H1 (cell line): ENCODE results near the gene CDS2. TPM values are rescaled to one million over a fixed set of nuclear protein-coding genes. Genes with fewer than 3 reads are reported as not detected.

Experiments
- BACH1 ChIP-seq: IDR thresholded peaks from 2 replicates; pipeline ENCODE4 v1.6.1; 2012; ENCODE audit warnings: low read length, improper control_type of control experiment
- BCL11A ChIP-seq, 2 experiments: IDR thresholded peaks; one replicate each; pipeline ENCODE4 v1.6.1; 2011; ENCODE audit warnings: low read depth in 2 of 2, low read length in 2 of 2, mild to moderate bottlenecking in 2 of 2
- BRCA1 ChIP-seq: IDR thresholded peaks from 2 replicates; pipeline ENCODE4 v1.6.1; 2012; ENCODE audit warnings: low read depth, low read length, improper control_type of control experiment
- FOSL1 ChIP-seq: IDR thresholded peaks from 2 replicates; pipeline ENCODE4 v1.6.1; 2011; ENCODE audit warnings: mild to moderate bottlenecking, low read depth, low read length, moderate library complexity; ENCODE audit not compliant: insufficient read depth
- KDM4A ChIP-seq: IDR thresholded peaks from one replicate; pipeline ENCODE4 v1.7.1; 2012; ENCODE audit warnings: low read depth, mild to moderate bottlenecking, moderate library complexity, low read length, inconsistent platforms; ENCODE audit not compliant: severe bottlenecking
- NANOG ChIP-seq: IDR thresholded peaks from 2 replicates; pipeline ENCODE4 v1.6.1; 2011; ENCODE audit warnings: low read length, low read depth, mild to moderate bottlenecking, inconsistent platforms; ENCODE audit not compliant: insufficient read depth, poor library complexity, severe bottlenecking
- PHF8 ChIP-seq: fragments of 200-600 bp; sonication (generic); conservative IDR thresholded peaks from 2 replicates; pipeline ENCODE4 v1.7.1; 2012; ENCODE audit warnings: low read depth, mild to moderate bottlenecking, inconsistent platforms, low read length, moderate library complexity
- SP1 ChIP-seq: IDR thresholded peaks from 2 replicates; pipeline ENCODE4 v1.6.1; 2011; ENCODE audit warnings: low read depth, low read length
- SP2 ChIP-seq: IDR thresholded peaks from 2 replicates; pipeline ENCODE4 v1.6.1; 2012; ENCODE audit warnings: mild to moderate bottlenecking, low read length, inconsistent platforms
- TCF12 ChIP-seq: IDR thresholded peaks from 2 replicates; pipeline ENCODE4 v1.6.1; 2011; ENCODE audit warnings: low read depth, mild to moderate bottlenecking, low read length
- polyA plus RNA-seq, 7 experiments: library from polyadenylated mRNA; depleted of rRNA in 3 of 7; stranded (reverse) in 5 of 7; unstranded in 2 of 7; fragments of >200 nt in 5 of 7; fragments of 200-250 nt in 2 of 7; gene quantifications; 1 replicate in 5 of 7; 2 replicates in 1 of 7; 4 replicates in 1 of 7; pipeline versions ENCODE4 v1.2.1 to v1.2.3, GENCODE V29; 2011 to 2013; ENCODE audit warnings: missing spikeins in 2 of 7, mixed read lengths in 2 of 7
- total RNA-seq: library from RNA; stranded (reverse); fragmentation: NEBNext Ultra II Directional; extraction: Animal tissue kit (Norgen Biotek cat#: 25700); gene quantifications from 2 replicates; pipeline ENCODE4 v1.2.1, GENCODE V29; 2021

CDS2 gene
- total and polyA plus RNA-seq, 2 of the 8 experiments (the other 6 are each of a cell fraction or from before 2014, with no cell fraction given) = 54.0 to 56.2 TPM

- TF ChIP-seq TCF12 = no peak
- TF ChIP-seq PHF8 = no peak
- no peak for TF ChIP-seq BACH1
- TF ChIP-seq BCL11A (IDR thresholded peaks at IDR 0.05; ENCODE audit: low read depth in 2 of 2, low read length in 2 of 2) = no peak
- no peak for TF ChIP-seq BRCA1
- no peak for TF ChIP-seq SP2
- TF ChIP-seq KDM4A = no peak
- no peak for TF ChIP-seq FOSL1
- no peak for TF ChIP-seq NANOG
- no peak for TF ChIP-seq SP1
Measured at GRCh38 chr20:5150226-5151076, 23.6 kb downstream of the CDS2 start (continued).
